HG02678 (cell line): Measurements from ENCODE around the gene CPTP.

Experiments used
- ATAC-seq: cut with Tn5 transposase; IDR thresholded peaks from one replicate; pipeline ENCODE4 v1.9.1; 2021; ENCODE audit warnings: mild to moderate bottlenecking, moderate library complexity; ENCODE audit not compliant: unreplicated experiment

CPTP gene

DNA sequence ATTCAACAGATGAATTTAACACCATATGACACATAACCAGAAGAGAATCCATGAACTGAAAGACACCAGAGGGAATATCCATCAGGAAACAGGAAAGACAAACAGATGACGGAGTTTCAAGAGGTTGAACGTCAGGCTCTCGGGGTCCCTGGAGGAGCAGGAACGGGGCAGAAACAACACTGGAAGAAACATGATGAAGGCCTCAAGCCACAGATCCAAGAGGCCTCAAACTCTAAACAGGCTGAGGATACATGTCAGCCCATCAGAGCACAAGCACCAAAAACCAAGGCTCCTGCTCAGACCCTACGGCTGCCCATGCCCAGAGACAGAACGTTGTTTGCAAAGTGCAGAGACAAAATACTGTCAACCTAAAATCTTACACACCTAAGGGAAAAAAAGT, 7.2 kb upstream of the CPTP start:
- no peak for ATAC-seq

- ATAC-seq, result no peak
These were observed 6.4 kb upstream of the CPTP start for GRCh38 chr1:1318131-1318652.

- no peak for ATAC-seq
These were observed 5.6 kb upstream of the CPTP start for GRCh38 chr1:1318777-1319645.

GRCh38 chr1:1319646-1319941, 5.0 kb upstream of the CPTP start:
- no peak for ATAC-seq

- no peak for ATAC-seq
These were observed 3.7 kb upstream of the CPTP start for GRCh38 chr1:1320666-1321448.

GRCh38 chr1:1321477-1321876, 3.1 kb upstream of the CPTP start:
- no peak for ATAC-seq

DNA sequence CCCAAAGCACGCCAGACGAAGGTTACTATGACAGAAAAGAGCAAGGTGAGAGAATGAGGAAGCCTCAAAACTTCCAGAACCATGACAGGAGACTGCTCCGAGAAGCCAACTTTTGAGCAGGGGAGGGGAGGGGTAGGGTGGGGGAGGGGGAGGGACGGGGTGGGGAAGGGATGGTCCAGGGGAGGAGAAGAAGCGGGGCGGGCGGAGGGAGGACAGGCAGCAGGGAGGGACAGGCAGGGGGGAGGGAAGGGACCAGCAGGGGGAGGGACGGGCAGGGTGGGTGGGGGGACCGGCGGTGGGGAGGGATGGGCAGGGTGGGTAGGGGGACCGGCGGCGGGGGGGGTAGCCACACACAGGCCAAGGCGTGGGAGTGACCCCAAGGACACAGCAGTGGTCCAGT, 2.2 kb upstream of the CPTP start:
- no peak for ATAC-seq

GRCh38 chr1:1322952-1323351, 1.6 kb upstream of the CPTP start:
- ATAC-seq, result no peak

GRCh38 chr1:1324084-1324523, 498 bp upstream of the CPTP start:
- peak; percentile 25 for ATAC-seq

- ATAC-seq, result no peak
These were observed 879 bp downstream of the CPTP start for GRCh38 chr1:1325288-1326074.

DNA sequence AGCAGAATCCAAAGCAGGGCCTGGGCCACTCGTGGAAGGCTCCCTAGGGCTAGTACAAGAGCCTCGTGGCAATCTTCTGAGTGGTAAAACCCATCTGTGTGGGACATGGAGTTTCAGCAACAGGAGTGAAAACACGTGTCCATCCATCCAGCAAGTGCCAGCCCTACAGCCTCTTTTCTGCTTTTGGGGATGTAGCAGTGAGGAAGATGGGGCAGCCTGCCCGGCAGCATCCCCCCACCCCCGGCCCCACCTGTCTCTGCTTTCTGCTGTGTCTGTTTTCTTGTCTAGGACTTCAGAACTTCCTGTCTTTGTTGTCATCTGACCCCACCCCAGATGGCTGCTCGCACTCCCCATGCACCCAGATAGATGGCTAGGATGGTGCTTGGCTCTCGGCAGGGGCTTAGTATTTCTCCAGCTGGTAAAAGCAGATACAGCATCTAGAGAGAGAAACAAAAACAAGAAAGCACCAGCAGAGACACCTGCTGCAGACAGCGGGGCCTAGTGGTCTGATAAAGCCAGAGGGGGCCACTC, 1.5 kb downstream of the CPTP start:
- no peak for ATAC-seq

DNA sequence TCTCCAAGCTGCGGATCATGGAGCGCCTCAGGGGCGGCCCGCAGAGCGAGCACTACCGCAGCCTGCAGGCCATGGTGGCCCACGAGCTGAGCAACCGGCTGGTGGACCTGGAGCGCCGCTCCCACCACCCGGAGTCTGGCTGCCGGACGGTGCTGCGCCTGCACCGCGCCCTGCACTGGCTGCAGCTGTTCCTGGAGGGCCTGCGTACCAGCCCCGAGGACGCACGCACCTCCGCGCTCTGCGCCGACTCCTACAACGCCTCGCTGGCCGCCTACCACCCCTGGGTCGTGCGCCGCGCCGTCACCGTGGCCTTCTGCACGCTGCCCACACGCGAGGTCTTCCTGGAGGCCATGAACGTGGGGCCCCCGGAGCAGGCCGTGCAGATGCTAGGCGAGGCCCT, 2.7 kb downstream of the CPTP start:
- no peak for ATAC-seq

DNA sequence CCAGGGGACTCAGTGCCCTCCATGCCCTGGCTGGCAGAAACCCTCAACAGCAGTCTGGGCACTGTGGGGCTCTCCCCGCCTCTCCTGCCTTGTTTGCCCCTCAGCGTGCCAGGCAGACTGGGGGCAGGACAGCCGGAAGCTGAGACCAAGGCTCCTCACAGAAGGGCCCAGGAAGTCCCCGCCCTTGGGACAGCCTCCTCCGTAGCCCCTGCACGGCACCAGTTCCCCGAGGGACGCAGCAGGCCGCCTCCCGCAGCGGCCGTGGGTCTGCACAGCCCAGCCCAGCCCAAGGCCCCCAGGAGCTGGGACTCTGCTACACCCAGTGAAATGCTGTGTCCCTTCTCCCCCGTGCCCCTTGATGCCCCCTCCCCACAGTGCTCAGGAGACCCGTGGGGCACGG, 3.7 kb downstream of the CPTP start:
- no peak for ATAC-seq

DNA sequence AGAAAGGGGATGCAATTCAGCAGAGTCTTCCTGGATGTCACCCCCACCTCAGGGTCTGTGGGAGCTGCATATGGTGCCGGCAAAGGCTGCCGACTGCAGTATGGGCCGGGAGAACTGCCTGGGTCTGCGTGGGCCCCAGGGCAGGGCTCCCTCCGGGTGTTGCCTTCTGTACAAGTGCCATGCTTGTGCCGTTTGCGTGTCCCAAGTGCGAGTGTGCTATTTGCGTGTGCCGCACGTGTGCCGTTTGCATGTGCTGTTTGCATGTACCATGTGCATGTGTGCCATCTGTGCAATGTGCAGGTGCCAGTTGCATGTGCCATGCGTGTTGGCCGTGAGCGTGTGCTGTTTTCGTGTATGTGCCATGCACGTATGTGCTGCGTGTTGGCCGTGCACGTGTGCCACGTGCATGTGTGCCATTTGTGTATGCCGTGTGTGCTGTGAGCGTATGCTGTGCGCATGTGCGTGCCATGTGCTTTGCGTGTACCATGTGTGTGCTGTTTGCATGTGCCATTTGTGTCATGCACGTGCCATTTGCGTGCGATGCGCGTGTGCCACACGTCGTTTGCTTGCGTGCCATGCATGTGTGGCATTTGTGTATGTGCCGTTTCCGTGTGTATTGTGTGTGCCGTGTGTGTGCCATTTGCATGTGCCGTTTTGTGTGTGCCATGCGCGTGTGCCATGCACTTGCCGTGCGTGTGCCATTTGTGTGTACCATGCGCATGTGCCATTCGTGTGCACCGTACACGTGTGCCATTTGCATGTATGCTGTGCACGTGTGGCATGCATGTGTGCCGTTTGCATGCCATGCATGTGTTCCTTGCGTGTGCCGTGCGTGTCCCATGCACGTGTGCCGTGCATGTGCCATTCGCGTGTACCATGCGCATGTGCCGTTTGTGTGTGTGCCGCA, 5.0 kb downstream of the CPTP start:
- ATAC-seq, result no peak

DNA sequence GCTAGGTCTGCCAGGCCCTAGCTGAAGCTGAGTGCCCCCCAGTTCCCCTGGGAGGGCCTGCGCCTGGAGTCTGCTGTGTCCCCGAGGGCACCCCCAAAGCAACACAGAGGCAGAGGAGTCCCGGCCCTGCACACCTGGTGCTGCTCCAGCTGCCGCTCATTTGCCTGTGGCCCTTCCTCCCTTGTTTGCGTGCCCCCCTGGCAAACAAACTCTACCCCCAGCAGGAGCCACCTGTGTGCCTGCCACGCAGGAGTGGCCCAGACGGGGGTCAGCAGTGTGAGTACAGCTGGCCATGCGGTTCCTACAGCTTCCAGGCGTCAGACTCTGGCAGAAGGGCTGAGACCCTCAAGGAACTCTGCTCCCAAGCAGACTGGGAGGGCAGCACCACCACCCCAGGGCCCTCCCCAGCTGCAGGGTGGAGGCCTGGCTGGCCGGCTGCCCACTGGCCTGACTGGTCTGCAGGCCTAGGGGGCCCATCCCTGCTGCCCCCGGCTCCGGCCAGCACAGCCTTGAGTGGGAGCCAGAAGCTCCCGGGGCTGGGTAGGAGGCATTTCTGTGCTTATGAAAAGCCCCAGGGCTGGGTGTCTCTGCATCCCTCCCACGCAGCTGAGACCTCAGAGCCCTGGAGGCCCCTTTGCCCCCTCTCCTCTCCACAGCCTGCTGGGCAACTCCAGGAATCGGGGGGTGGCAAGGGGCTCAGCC, 5.9 kb downstream of the CPTP start:
- ATAC-seq, result no peak

GRCh38 chr1:1331068-1331965, 6.7 kb downstream of the CPTP start, which contains the start of gene TAS1R3:
Gene TAS1R3, plus strand, starts transcription at chr1:1331280. Its CDS starts 66 bp downstream, at chr1:1331346.
- ATAC-seq, result no peak

GRCh38 chr1:1332031-1332755, 7.6 kb downstream of the CPTP start:
- no peak for ATAC-seq
